Stimulated activated naive CD8-positive, alpha-beta T cell treated with anti-CD3 and anti-CD28 coated beads, Interleukin-15, amount 100 ng/mL, for 72 hours (primary cell): ENCODE measurements around the gene EGR4.

Source experiments
- ATAC-seq: fragments of 150-1000 bp; cut with Tn5 transposase; 2 replicates; pipeline ENCODE4 v1.10.0; 2021; ENCODE audit warnings: mild to moderate bottlenecking, moderate library complexity
- DNase-seq, 2 donors: peaks; one replicate each; pipeline ENCODE4 v3.0.0; 2021 to 2022
- H3K27ac Mint-ChIP-seq, 2 donors: one replicate each; pipeline ENCODE4 v1.8.0; 2022; ENCODE audit warnings: mild to moderate bottlenecking in 2 of 2, mixed read lengths in 2 of 2, moderate library complexity in 2 of 2
- H3K27me3 Mint-ChIP-seq: one replicate; pipeline ENCODE4 v1.8.0; 2022; ENCODE audit warnings: mixed read lengths
- H3K4me1 Mint-ChIP-seq: one replicate; pipeline ENCODE4 v1.8.0; 2022; ENCODE audit warnings: mild to moderate bottlenecking, mixed read lengths
- H3K4me3 Mint-ChIP-seq, 2 donors: one replicate each; pipeline ENCODE4 v1.8.0; 2022; ENCODE audit warnings: mild to moderate bottlenecking in 2 of 2, mixed read lengths in 2 of 2, moderate library complexity in 1 of 2
- H3K9me3 Mint-ChIP-seq, 2 donors: one replicate each; pipeline ENCODE4 v1.8.0; 2022; ENCODE audit warnings: mixed read lengths in 2 of 2

EGR4 gene

GRCh38 chr2:73293534-73294171 lies at the start of gene EGR4:
EGR4 (minus strand) TSS chr2:73293548; CDS start chr2:73293317, 231 bp downstream.
- ATAC-seq = peak; percentile 95
- peak; percentile 87 to 92 for DNase-seq
- Mint-ChIP-seq H3K27ac (no peak within 1 kb of the TSS), H3K4me3 (peak within 1 kb of the TSS; percentile 83 to 86), H3K4me1 (peaks cover 26% of the 10 kb centered on the region), H3K9me3 (no peaks in the 10 kb centered on the region), H3K27me3 (peaks cover 91% of the 10 kb centered on the region)

GRCh38 chr2:73341039-73341438 lies 47.7 kb upstream of the EGR4 start:
- Mint-ChIP-seq H3K4me1 (peaks cover 5% of the 10 kb centered on the region), H3K4me3 (no peak overlapping the region), H3K9me3 (no peaks in the 10 kb centered on the region), H3K27ac (no peak overlapping the region), H3K27me3 (peaks cover 9% of the 10 kb centered on the region)
- DNase-seq = no peak
- ATAC-seq = no peak

- H3K27ac Mint-ChIP-seq = no peak overlapping the region
- H3K4me3 Mint-ChIP-seq = no peak overlapping the region
- DNase-seq = no peak
- peaks cover 7% of the 10 kb centered on the region in 2 donors for H3K9me3 Mint-ChIP-seq
- peaks cover 9% of the 10 kb centered on the region for H3K27me3 Mint-ChIP-seq
- no peak for ATAC-seq
- H3K4me1 Mint-ChIP-seq = peaks cover 5% of the 10 kb centered on the region
Observed at GRCh38 chr2:73339201-73339600, 45.9 kb upstream of the EGR4 start.

DNA sequence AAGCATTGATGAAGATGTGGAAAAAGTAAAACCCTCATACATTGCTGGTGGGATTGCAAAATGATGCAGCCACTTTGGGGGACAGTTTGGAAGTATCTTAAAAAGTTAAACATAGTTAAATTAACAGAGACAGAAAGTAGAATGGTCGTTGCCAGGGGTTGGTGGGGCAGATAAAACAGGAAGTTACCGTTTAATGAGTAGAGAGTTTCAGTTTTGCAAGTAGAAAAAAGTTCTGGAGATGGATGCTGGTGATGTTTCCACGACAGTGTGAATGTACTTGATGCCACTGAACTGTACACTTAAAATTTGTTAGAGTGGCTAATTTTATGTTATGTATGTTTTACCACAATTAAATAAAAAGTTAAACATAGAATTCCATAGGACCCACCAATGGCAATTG lies 44.5 kb upstream of the EGR4 start:
- Mint-ChIP-seq H3K9me3 (peaks cover 10 to 15% of the 10 kb centered on the region in 2 donors), H3K4me3 (no peak overlapping the region), H3K27ac (no peak overlapping the region), H3K27me3 (peaks cover 9% of the 10 kb centered on the region), H3K4me1 (peaks cover 5% of the 10 kb centered on the region)
- ATAC-seq (no peak), DNase-seq (no peak)

- Mint-ChIP-seq H3K4me1 (peaks cover 5% of the 10 kb centered on the region), H3K27me3 (peaks cover 16% of the 10 kb centered on the region), H3K9me3 (peaks cover 10 to 15% of the 10 kb centered on the region in 2 donors), H3K4me3 (no peak overlapping the region), H3K27ac (no peak overlapping the region)
- ATAC-seq (no peak), DNase-seq (no peak)
Observed at GRCh38 chr2:73334620-73335019, 41.3 kb upstream of the EGR4 start.

DNA sequence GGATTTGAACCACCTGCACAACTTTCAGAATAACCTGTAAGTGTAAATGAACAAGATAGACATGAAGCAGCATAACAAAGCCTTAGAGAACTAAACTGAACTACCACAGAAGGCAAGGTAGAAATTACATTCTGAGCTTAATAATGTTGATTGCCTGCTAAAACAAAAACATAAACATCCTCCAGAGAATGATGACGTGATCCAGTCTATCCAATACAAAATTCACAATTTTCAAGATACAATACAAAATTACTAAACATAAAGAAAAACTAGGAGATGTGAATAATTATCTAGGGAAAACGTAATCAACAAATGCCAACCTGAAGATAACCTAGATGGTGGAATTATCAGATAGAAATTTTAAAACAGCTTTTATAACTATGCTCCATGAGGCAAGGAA lies 40.7 kb upstream of the EGR4 start:
- Mint-ChIP-seq H3K27me3 (peaks cover 16% of the 10 kb centered on the region), H3K27ac (no peak overlapping the region), H3K4me1 (peaks cover 5% of the 10 kb centered on the region), H3K4me3 (no peak overlapping the region), H3K9me3 (peaks cover 10 to 15% of the 10 kb centered on the region in 2 donors)
- ATAC-seq = no peak
- DNase-seq = no peak

- DNase-seq = no peak
- Mint-ChIP-seq H3K4me1 (peaks cover 5% of the 10 kb centered on the region), H3K9me3 (peaks cover 10 to 15% of the 10 kb centered on the region in 2 donors), H3K27ac (no peak overlapping the region), H3K27me3 (peaks cover 16% of the 10 kb centered on the region), H3K4me3 (no peak overlapping the region)
- no peak for ATAC-seq
Observed at GRCh38 chr2:73333564-73333963, 40.2 kb upstream of the EGR4 start.

DNA sequence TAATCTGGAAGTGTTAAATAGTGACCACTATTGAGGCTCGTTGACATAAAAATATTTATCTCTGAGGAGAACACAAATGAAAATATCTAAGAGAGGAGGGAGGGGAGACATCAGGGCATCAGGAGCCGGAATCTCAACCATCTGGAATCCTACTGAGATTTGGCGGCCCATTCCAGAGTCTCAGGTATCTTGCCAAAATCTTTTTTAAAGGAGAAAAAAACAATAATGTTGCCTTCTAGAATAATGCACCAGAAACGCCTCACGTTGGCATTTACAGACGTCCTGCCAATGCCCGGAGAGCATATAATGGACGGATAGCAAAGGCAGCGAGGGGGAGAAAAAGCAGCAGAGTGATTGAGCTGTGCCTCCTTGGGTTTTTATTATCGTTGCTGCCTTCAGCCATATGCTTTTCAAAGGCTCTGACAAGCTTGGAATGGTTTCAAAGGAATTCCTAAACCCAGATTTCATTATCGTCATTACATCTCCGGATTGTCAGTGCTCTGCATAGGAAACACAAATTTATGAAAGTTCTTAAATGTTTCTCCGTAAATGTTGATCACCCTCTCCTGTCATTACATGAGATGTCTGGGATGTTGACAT lies 30.9 kb upstream of the EGR4 start:
- no peaks in the 10 kb centered on the region for H3K4me1 Mint-ChIP-seq
- H3K27ac Mint-ChIP-seq = no peak overlapping the region
- ATAC-seq = no peak
- no peaks in the 10 kb centered on the region for H3K9me3 Mint-ChIP-seq
- H3K27me3 Mint-ChIP-seq = peaks cover 41% of the 10 kb centered on the region
- no peak for DNase-seq
- H3K4me3 Mint-ChIP-seq = no peak overlapping the region

GRCh38 chr2:73323551-73323950 lies 30.2 kb upstream of the EGR4 start:
- H3K27me3 Mint-ChIP-seq = peaks cover 47% of the 10 kb centered on the region
- no peak overlapping the region for H3K27ac Mint-ChIP-seq
- no peaks in the 10 kb centered on the region for H3K4me1 Mint-ChIP-seq
- ATAC-seq = no peak
- H3K9me3 Mint-ChIP-seq = no peaks in the 10 kb centered on the region
- no peak for DNase-seq
- H3K4me3 Mint-ChIP-seq = no peak overlapping the region

DNA sequence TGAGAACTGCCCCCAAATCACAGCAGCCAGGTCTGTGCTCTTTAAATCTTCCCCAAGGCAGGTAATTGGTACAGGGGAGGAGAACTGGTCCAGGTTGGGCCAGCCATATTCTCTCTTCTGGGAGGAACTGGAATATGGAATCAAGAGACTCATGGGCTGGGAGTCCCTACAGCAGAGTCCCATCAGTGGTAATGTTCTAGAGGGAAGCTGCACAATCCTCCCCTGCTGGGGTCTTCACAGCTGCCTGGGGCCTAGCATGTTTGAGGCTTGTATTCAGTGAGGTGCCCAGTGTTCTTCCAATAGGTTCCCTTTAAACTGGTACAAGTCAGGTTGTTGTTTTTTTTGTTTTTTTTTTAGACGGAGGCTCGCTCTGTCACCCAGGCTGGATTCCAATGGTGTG lies 21.1 kb upstream of the EGR4 start:
- ATAC-seq (no peak), DNase-seq (no peak)
- H3K4me3 Mint-ChIP-seq = no peak overlapping the region
- no peaks in the 10 kb centered on the region for H3K9me3 Mint-ChIP-seq
- H3K27me3 Mint-ChIP-seq = peaks cover 41% of the 10 kb centered on the region
- H3K4me1 Mint-ChIP-seq = no peaks in the 10 kb centered on the region
- no peak overlapping the region for H3K27ac Mint-ChIP-seq

GRCh38 chr2:73307720-73308119 lies 14.4 kb upstream of the EGR4 start:
- H3K4me3 Mint-ChIP-seq = no peak overlapping the region
- no peak overlapping the region for H3K27ac Mint-ChIP-seq
- no peaks in the 10 kb centered on the region for H3K9me3 Mint-ChIP-seq
- H3K4me1 Mint-ChIP-seq = no peaks in the 10 kb centered on the region
- peaks cover 8% of the 10 kb centered on the region for H3K27me3 Mint-ChIP-seq
- no peak for ATAC-seq
- DNase-seq = no peak

- H3K9me3 Mint-ChIP-seq = no peaks in the 10 kb centered on the region
- H3K4me3 Mint-ChIP-seq = no peak overlapping the region
- ATAC-seq = no peak
- peaks cover 63% of the 10 kb centered on the region for H3K27me3 Mint-ChIP-seq
- no peak for DNase-seq
- no peak overlapping the region for H3K27ac Mint-ChIP-seq
- H3K4me1 Mint-ChIP-seq = no peaks in the 10 kb centered on the region
Observed at GRCh38 chr2:73301636-73302035, 8.3 kb upstream of the EGR4 start.

- no peaks in the 10 kb centered on the region for H3K9me3 Mint-ChIP-seq
- H3K27ac Mint-ChIP-seq = no peak overlapping the region
- no peak overlapping the region for H3K4me3 Mint-ChIP-seq
- H3K27me3 Mint-ChIP-seq = peaks cover 70% of the 10 kb centered on the region
- DNase-seq = no peak
- no peak for ATAC-seq
- no peaks in the 10 kb centered on the region for H3K4me1 Mint-ChIP-seq
Observed at GRCh38 chr2:73300926-73301325, 7.6 kb upstream of the EGR4 start.

DNA sequence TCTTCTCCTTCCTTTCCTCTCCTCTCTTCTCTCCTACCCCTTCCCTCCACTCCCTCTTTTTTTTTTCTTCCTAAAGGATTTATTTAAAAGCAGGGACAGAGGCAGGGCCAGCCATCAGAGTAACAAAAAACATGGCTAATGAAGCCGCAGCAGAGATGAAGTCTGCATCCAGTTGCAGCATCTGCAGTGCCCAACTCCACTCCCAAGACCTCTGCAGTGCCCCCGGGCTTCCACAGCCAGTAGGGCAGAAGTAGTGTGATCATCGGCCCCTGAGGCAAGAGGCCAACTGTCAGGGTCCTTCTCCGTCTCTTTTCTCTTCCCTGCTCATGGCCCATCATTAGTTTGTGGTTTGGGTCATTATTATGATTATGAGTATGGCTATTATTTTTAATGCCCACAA lies 4.2 kb upstream of the EGR4 start:
- ATAC-seq (no peak), DNase-seq (no peak)
- peaks cover 87% of the 10 kb centered on the region for H3K27me3 Mint-ChIP-seq
- no peaks in the 10 kb centered on the region for H3K9me3 Mint-ChIP-seq
- H3K4me3 Mint-ChIP-seq = no peak overlapping the region
- no peak overlapping the region for H3K27ac Mint-ChIP-seq
- peaks cover 7% of the 10 kb centered on the region for H3K4me1 Mint-ChIP-seq

DNA sequence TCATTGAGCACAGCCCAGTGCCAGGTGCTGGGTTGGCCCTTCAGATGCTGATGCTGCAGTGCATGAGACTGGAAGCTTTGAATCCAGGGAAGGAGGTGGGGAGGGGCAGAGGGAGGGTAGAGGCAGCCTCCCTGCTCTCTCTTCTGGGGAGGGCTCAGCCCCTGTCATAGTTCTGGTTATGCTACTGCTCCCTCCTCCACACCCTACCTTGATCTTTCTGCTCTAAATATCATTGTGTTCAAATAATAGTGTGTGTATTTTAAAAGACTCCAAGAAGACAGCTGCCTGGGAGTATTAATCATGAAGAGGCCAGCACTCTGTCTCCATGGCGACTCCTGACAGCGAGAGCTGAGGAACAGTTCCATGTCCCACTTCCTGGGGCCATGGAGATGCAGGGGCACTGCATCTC lies 3.8 kb upstream of the EGR4 start:
- no peak for DNase-seq
- H3K4me1 Mint-ChIP-seq = peaks cover 11% of the 10 kb centered on the region
- no peak overlapping the region for H3K4me3 Mint-ChIP-seq
- no peaks in the 10 kb centered on the region for H3K9me3 Mint-ChIP-seq
- no peak overlapping the region for H3K27ac Mint-ChIP-seq
- no peak for ATAC-seq
- H3K27me3 Mint-ChIP-seq = peaks cover 87% of the 10 kb centered on the region

GRCh38 chr2:73295751-73296400 lies 2.5 kb upstream of the EGR4 start:
- H3K27ac Mint-ChIP-seq = no peak overlapping the region
- peaks cover 24% of the 10 kb centered on the region for H3K4me1 Mint-ChIP-seq
- ATAC-seq (no peak), DNase-seq (no peak)
- no peak overlapping the region for H3K4me3 Mint-ChIP-seq
- peaks cover 87% of the 10 kb centered on the region for H3K27me3 Mint-ChIP-seq
- no peaks in the 10 kb centered on the region for H3K9me3 Mint-ChIP-seq
